GM19351 (cell line): ENCODE data around the gene CXorf38.

ENCODE experiments used
- ATAC-seq: cut with Tn5 transposase; IDR thresholded peaks from one replicate; pipeline ENCODE4 v1.9.1; 2021; ENCODE audit warnings: mild to moderate bottlenecking, moderate library complexity; ENCODE audit not compliant: unreplicated experiment

The CXorf38 gene, protein sequence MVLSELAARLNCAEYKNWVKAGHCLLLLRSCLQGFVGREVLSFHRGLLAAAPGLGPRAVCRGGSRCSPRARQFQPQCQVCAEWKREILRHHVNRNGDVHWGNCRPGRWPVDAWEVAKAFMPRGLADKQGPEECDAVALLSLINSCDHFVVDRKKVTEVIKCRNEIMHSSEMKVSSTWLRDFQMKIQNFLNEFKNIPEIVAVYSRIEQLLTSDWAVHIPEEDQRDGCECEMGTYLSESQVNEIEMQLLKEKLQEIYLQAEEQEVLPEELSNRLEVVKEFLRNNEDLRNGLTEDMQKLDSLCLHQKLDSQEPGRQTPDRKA

DNA sequence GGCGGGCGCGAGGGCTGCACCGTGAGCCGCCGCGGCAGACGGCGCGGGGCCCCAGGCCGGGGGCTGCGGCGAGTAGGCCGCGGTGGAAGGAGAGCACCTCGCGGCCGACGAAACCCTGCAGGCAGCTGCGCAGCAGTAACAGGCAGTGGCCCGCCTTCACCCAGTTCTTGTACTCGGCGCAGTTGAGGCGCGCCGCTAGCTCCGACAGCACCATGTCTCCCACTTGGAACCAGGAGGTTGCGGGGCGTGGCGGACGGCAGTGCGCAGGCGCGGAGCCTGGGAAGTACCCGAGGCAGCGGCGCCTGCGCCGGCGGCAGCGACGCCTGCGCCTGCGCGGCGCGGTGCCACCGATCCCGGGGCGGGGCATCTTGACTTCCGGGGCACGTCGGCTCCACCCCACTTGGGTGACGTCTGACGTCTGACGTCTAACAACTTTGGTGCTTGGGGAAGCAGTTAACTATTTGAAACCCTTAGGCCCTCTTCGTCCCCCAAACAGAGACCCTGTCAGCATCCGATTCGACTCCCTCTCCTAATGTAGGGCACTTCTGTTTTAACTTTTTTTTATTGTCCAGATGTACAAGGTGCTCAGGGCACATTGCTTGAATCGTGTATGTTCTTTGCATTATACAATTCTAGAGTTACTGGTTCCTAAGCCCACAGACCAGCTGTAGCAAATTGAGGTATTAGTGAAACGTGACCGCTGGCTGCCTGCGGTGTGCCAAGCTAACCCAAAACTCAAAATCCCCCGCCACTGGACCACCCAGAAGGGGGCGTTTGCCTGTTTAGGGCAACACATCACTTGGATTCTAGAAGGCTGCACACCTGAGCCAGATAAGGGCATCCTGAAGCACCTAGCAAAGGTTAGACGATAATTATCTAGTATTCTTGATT is at the start of gene CXorf38:
CXorf38 (minus strand) TSS at position 255 of the 891 bp plus-strand sequence; CDS start at position 214, 41 bp downstream.
- ATAC-seq, result peak; percentile 72

DNA sequence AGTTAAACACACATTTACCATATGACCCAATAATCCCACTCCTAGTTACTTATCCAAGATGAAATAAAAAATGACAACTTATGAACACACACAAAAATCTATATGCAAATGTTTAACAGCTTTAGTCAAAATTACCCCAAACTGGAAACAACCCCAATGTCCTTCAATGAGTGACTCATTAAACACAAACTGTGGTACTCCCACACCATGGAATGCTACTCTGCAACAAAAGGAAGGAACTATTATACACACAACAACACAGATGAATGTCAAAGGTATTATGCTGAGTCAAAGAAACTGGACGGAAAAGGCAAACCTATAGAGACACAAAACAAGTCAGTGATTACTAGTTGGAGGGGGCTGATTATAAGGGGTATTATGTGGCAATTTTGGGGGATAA is 47.4 kb upstream of the CXorf38 start:
- ATAC-seq, result no peak

DNA sequence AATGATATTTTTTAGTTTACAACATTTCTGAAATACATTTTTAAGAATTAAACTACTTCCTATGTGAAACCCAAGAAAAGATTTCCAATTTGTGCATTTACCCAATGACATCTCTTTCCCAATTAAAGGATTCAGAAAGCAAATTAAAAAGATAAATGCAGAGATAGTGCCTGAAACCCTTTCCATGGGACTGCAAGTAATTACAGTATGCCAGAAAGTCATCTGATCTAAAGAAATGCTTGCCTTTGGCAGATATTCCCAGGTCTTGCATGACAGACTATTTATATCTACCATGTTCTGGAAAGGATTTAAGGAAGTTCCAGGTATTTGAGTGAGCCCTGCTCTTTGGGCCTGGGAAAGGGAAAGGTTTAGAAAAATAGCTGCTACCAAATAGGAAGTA is 41.6 kb upstream of the CXorf38 start:
- no peak for ATAC-seq

- ATAC-seq, result no peak
These were observed 39.8 kb upstream of the CXorf38 start for GRCh38 chrX:40687169-40687568.

GRCh38 chrX:40685362-40685918 is 38.1 kb upstream of the CXorf38 start:
- no peak for ATAC-seq

DNA sequence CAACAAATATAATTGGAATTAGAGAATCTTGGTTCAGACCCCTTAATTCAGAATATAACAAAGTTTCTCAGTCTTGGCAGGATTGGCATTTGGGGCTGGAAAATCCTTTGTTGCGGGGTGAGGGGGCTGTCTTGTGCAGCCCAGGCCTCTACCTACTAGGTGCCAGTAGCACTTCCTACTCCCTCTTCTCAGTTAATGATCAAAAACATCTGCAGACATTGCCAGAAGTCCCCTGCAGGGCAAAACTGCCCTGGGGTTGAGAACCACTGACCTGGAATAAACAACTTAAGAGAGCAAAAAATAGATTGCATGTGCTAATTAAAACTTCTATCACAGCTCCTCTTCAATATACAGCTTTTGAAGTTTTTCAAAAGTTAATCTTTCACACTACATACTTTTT is 36.7 kb upstream of the CXorf38 start:
- ATAC-seq, result no peak

- ATAC-seq, result no peak
These were observed 35.9 kb upstream of the CXorf38 start for GRCh38 chrX:40683245-40683644.

DNA sequence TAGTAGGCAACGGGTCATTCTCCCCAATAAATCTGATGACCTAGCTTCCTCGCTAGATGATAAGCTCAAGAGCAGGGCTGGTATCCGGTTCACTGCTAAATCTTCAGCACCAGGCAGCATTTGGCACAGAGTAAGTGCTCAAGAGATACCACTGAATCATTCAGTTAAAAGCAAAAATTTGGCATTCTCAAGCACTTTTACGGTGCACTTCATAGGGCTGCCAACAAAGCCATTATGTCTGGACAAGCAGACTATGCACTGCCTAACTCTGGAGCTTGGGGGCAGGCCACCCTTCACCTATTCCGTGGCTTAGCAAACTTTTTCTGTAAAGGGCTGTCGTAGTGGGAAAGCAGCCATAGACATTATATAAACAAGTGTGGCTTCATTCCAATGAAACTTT is 23.8 kb upstream of the CXorf38 start:
- ATAC-seq, result no peak

- no peak for ATAC-seq
These were observed 16.7 kb upstream of the CXorf38 start for GRCh38 chrX:40663880-40664630.

- peak; percentile 55 for ATAC-seq
These were observed 15.8 kb upstream of the CXorf38 start for GRCh38 chrX:40663078-40663740.

DNA sequence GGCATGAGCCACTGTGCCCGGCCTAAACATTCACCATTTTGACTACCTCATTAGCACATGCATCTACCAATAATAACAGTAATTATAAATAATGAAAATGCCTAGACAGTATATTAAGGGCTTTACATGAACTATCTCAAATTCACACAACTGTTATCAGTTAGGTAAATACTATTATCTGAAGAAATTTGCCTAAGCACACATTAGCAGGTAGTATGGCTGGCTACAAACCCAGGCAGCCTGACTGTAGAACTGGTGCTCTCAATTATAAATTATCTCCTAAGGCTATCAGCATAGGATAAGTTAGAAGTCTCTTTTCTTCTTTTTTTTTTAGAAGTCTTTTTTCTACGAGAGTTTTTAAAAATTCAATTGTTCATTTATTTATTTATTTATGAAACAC is 14.1 kb upstream of the CXorf38 start:
- ATAC-seq, result no peak

DNA sequence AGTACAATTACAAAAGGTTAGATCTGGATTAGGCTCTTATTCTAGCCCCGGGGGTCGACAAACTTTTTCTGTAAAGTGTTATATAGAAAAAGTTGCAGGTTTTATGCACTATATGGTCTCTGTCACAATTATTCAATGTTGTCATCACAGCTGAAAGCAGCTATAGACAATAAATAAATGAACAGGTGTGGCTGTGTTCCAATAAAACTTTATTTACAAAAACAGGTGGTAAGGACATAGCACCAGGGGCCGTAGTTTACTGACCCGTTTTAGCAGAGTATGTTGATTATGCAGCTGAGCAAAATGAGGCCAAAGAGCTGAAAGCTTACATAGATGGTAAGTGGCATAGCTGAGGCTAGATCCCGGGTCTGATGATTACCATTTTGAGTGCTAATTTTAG is 13.0 kb upstream of the CXorf38 start:
- no peak for ATAC-seq

- ATAC-seq, result no peak
These were observed 6.2 kb upstream of the CXorf38 start for GRCh38 chrX:40653535-40653934.

DNA sequence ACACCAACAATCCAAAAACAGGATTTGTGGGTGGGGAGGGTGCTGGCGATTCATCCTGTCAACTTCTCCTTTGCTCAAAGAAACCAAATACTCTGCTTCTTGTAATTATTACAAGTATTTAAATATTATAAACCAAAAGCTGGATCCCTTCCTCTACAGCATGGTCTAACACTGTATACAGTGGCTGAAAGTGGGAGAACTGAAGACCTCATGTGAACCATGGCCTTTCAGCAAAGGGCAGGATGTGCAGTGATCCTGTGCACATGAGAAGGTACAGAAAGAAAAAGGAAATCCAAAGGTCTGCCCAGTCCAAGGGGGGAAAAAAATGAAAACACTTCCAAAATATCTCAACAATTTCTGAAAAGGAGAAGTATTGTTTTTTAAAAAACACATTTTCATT is 5.3 kb upstream of the CXorf38 start:
- ATAC-seq, result no peak

DNA sequence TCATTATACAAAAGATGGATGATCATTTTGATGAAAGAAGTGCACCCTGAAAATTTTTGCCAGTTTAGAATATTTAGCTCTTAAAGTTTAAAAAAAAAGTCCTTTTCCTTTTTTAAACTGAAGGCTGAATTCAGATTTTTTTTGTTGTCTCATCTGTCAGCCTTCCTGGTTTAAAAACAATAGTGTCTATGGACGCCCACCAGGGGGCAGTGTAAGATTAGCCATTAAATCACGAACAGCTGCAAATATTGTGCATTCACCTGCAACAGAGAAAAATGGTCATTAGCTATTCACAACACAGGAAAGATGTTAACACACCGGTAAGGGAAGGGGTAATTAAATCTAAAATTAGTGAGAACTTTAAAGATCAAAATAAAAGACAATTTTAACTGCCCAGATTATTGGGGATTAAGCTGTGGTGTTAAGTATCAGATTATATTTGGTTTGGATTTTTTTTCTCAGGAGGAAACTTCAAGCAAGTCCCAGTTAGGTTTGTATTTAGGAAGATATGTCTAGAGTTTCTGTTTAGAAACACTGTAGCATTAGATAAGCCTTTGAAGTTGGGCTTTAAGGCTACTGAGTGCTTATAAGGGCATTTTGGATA is 4.4 kb upstream of the CXorf38 start:
- ATAC-seq, result no peak

GRCh38 chrX:40646489-40647306 is 663 bp downstream of the CXorf38 start:
- ATAC-seq, result peak; percentile 31

DNA sequence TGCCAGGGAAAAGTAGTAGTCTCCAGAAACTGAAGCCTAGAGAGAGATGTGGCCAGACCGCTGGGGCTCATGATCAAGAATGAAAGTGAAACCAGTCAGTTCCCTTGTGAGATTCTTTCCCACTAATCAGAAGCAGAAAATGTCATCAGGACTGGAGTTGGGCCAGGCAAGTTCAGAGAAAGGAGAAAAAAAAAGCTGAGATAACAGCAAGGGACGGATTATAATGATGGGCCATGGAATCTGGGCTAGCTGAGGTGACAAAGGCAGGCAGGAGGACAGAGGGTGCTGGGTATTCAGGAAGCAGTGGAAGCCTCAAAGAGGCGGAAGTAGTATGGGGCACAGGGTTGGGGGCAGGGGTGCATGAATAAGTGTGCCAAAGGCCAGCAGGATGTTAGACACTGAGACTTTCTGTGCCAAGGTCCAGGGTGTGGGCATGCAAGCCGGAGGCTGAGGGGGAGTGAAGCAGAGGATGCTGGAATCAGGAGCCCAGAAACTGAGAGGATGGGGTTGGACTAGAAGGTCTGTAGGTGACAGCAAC is 2.5 kb downstream of the CXorf38 start:
- ATAC-seq, result peak; percentile 37

- ATAC-seq, result no peak
These were observed 3.2 kb downstream of the CXorf38 start for GRCh38 chrX:40644176-40644575.

DNA sequence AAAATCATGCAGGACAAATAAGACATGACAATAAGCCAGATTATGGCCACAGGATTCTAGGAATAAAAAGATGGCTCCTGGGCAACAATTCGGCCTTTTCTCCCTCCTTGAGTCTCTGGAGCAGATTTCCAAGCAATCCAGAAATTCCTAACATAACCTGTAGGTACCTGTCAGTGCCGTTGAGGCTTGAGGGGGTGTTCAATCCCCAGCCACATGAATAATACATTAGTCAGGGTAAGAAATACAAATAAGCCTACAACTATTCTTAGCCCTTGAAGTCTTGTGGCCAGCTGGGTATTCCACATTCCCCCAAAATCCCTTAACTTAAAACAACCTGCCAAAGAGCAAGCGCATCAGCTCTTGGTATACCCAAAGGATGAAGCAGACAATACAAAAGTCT is 9.7 kb downstream of the CXorf38 start:
- ATAC-seq, result no peak
